Naive thymus-derived CD8-positive, alpha-beta T cell (primary cell): ENCODE data around the gene ZNF593OS. TPM values are rescaled to one million over a fixed set of nuclear protein-coding genes. Genes with fewer than 3 reads are reported as not detected.

Source experiments
- ATAC-seq, 2 donors: fragments of 150-1000 bp; cut with Tn5 transposase in 1 of 2; sonication (Bioruptor Pico), chemical (Tn5 transposase) in 1 of 2; 1 replicate in 1 of 2; 2 replicates in 1 of 2; pipeline ENCODE4 v1.10.0; 2021; ENCODE audit warnings: mild to moderate bottlenecking in 2 of 2, moderate library complexity in 2 of 2
- POLR2A ChIA-PET: fragments of 350-600 bp; sonication (Branson Sonifier 250); formaldehyde crosslinking; loops from one replicate; lab custom pipeline; 2021; ENCODE audit warnings: antibody characterized with exemption; lab: Charles Lee
- DNase-seq, 10 donors: peaks; one replicate each; pipeline versions ENCODE4 v3.0.0 to v3.0.0-alpha.2; 2020 to 2022
- H3K27ac Mint-ChIP-seq, 10 donors: one replicate each; pipeline ENCODE4 v1.8.0; 2020 to 2022; ENCODE audit warnings: mild to moderate bottlenecking in 10 of 10, mixed read lengths in 10 of 10, moderate library complexity in 4 of 10, inconsistent platforms in 1 of 10
- H3K27me3 Mint-ChIP-seq, 5 donors: one replicate each; pipeline ENCODE4 v1.8.0; 2021 to 2022; ENCODE audit warnings: mixed read lengths in 5 of 5
- H3K36me3 Mint-ChIP-seq, 3 donors: one replicate each; pipeline ENCODE4 v1.8.0; 2020 to 2022; ENCODE audit warnings: mixed read lengths in 3 of 3, mild to moderate bottlenecking in 2 of 3, inconsistent platforms in 1 of 3
- H3K4me1 Mint-ChIP-seq, 4 donors: one replicate each; pipeline ENCODE4 v1.8.0; 2021 to 2022; ENCODE audit warnings: mixed read lengths in 4 of 4
- H3K4me3 Mint-ChIP-seq, 10 donors: one replicate each; pipeline ENCODE4 v1.8.0; 2020 to 2022; ENCODE audit warnings: mild to moderate bottlenecking in 10 of 10, mixed read lengths in 10 of 10, moderate library complexity in 6 of 10, inconsistent platforms in 1 of 10
- H3K9me3 Mint-ChIP-seq, 9 donors: one replicate each; pipeline ENCODE4 v1.8.0; 2020 to 2022; ENCODE audit warnings: mixed read lengths in 9 of 9, mild to moderate bottlenecking in 3 of 9, inconsistent platforms in 1 of 9, moderate library complexity in 1 of 9
- polyA plus RNA-seq, 3 donors: library from polyadenylated mRNA; unstranded; fragments of 300-500 nt; fragmentation: Illumina TruSeq; gene quantifications; one replicate each; pipeline ENCODE4 v1.2.3, GENCODE V29; 2021
- total RNA-seq, 8 experiments: library from RNA in 2 of 8; stranded (reverse) in 2 of 8; gene quantifications; one replicate each; pipeline ENCODE4 v1.2.3 and lab custom pipeline; 2021 to 2026

The ZNF593OS gene
- total and polyA plus RNA-seq, 5 experiments from 2014 or later, result 0.25 to 2.1 (median 0.51) TPM; not detected in 2

DNA sequence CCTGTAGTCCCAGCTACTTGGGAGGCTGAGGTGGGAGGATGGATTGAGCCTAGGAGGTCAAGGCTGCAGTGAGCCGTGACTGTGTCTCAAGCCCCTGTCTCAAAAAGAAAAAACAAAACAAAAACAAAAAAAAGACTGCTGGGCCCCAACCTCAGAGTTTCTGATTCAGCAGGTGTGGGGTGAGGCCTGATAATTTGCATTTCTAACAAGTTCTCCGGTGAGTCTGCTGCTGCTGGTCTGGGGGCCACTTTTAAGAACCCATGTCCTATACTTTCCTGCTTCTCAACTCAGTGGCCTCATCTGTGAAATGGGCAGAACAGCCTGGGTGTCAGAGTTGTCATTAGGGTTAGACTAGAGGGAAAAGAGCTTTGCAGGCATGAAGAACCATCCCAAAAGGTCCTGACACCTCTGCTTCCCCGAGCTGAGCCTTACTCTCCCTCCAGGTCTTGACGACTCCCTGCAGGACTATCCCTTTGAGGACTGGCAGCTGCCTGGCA lies 8.4 kb upstream of the ZNF593OS start:
- DNase-seq, result no peak
- Mint-ChIP-seq H3K4me1 (peaks cover 0 to 3% (median 0%) of the 10 kb centered on the region in 4 donors), H3K27ac (peak overlapping the region in 1 of 10 donors; percentile 4), H3K9me3 (no peaks in the 10 kb centered on the region), H3K36me3 (peaks cover 0 to 2% (median 0%) of the 10 kb centered on the region in 3 donors), H3K4me3 (no peak overlapping the region), H3K27me3 (no peaks in the 10 kb centered on the region)
- ATAC-seq, result no peak
- POLR2A ChIA-PET, result interaction anchor here (0.9 kb wide), 1 partner anchor 182 kb away, joined by 3 read pairs; no protein-coding TSS in a partner anchor

GRCh38 chr1:26177182-26177684 lies 5.6 kb upstream of the ZNF593OS start, which contains the start of gene CNKSR1:
CNKSR1 (plus strand) TSS chr1:26177491; CDS start chr1:26177548, 57 bp downstream.
- Mint-ChIP-seq H3K4me3 (peak within 1 kb of the TSS in 3 of 10 donors; percentile 28 to 45 (median 44)), H3K36me3 (peaks cover 0 to 2% (median 0%) of the 10 kb centered on the region in 3 donors), H3K9me3 (no peaks in the 10 kb centered on the region), H3K4me1 (peaks cover 0 to 3% (median 0%) of the 10 kb centered on the region in 4 donors), H3K27ac (peak within 1 kb of the TSS in 2 of 10 donors; percentile 25 to 62), H3K27me3 (no peaks in the 10 kb centered on the region)
- ATAC-seq, result peak in 1 of 2 donors; percentile 52
- no peak for DNase-seq
- POLR2A ChIA-PET, result no interaction called here

DNA sequence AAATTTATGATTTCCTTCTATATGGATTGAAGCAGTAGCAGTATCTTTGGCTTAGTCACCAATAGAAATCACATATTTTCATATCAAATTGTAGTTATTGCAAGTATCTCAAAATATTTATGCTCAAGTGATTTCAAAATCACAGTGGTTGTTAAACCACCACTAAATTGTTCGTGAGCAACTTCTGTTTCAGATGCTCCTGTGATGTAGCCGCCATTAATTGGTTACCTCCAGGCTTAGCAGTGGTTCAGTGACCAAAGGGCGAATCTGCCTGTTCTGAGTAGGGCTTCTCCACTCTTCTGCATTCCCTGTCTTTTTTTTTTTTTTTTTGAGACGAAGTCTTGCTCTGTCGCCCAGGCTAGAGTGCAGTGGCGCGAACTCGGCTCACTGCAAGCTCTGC lies 3.7 kb upstream of the ZNF593OS start:
- peaks cover 5 to 12% (median 10%) of the 10 kb centered on the region in 4 donors for H3K4me1 Mint-ChIP-seq
- no peaks in the 10 kb centered on the region for H3K27me3 Mint-ChIP-seq
- no peak overlapping the region for H3K27ac Mint-ChIP-seq
- no peak overlapping the region for H3K4me3 Mint-ChIP-seq
- no peak for ATAC-seq
- POLR2A ChIA-PET, result interaction anchor here (0.7 kb wide), 1 partner anchor 311 kb away, joined by 3 read pairs; no protein-coding TSS in a partner anchor
- H3K36me3 Mint-ChIP-seq, result peaks cover 0 to 3% (median 0%) of the 10 kb centered on the region in 3 donors
- H3K9me3 Mint-ChIP-seq, result no peaks in the 10 kb centered on the region
- no peak for DNase-seq

GRCh38 chr1:26170472-26170821 lies 1.2 kb downstream of the ZNF593OS start:
- POLR2A ChIA-PET, result interaction anchor here (0.6 to 1.5 kb wide), 4 partner anchors 32 to 150 kb away, joined by 3 to 26 read pairs (median 3); partner anchors contain the start of genes CEP85 and PDIK1L
- Mint-ChIP-seq H3K27me3 (no peaks in the 10 kb centered on the region), H3K27ac (peak overlapping the region; percentile 38 to 93 (median 90)), H3K4me1 (peaks cover 6 to 15% (median 12%) of the 10 kb centered on the region in 4 donors), H3K36me3 (peaks cover 0 to 3% (median 0%) of the 10 kb centered on the region in 3 donors), H3K4me3 (peak overlapping the region; percentile 81 to 91 (median 87)), H3K9me3 (no peaks in the 10 kb centered on the region)
- ATAC-seq (no peak), DNase-seq (no peak)

DNA sequence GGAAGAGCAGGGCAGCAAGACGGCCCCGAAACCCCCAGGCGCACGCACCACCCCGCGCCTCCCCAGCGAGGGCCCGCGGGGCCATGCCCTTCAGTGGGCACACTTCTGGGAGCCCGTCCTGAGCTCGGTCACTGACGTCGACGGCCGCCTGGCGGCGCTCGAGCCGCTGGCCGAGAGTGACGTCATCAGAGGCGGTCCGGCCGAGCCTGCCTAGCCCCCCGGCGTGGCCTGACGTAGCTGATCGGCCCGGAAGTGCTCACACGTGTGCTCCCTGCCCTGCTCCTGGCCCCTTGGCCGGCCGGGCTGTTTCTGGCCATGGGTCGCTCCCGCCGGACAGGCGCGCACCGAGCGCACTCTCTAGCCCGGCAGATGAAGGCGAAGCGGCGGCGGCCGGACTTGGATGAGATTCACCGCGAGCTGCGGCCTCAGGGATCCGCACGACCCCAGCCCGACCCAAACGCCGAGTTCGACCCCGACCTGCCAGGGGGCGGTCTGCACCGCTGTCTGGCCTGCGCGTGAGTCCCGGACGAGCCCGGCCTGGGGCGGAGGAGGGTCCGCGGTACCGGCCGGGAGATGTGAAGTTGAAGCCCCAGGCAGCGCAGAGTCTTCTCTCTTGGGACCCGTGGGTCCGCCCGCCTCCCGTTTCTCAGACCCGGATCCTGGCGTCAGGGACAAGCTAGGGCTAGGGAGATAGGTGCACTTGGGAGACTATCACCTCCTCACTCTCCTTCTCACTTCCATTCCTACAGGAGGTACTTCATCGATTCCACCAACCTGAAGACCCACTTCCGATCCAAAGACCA lies 1.8 kb downstream of the ZNF593OS start, which contains the start of gene ZNF593:
Gene ZNF593, plus strand, starts transcription at position 240 of the 803 bp plus-strand sequence. Its CDS starts 76 bp downstream, at position 316.
- no peaks in the 10 kb centered on the region for H3K9me3 Mint-ChIP-seq
- peak within 1 kb of the TSS; percentile 60 to 93 (median 90) for H3K27ac Mint-ChIP-seq
- DNase-seq (peak; percentile 69 to 88 (median 76)), ATAC-seq (peak; percentile 91 to 93)
- peaks cover 0 to 3% (median 0%) of the 10 kb centered on the region in 3 donors for H3K36me3 Mint-ChIP-seq
- H3K27me3 Mint-ChIP-seq, result peaks cover 0 to 4% (median 0%) of the 10 kb centered on the region in 5 donors
- POLR2A ChIA-PET, result interaction anchor here (0.6 to 1.5 kb wide), 8 partner anchors 33 to 150 kb away, joined by 3 to 26 read pairs (median 3); partner anchors contain the start of genes CD52, CEP85 and PDIK1L
- H3K4me3 Mint-ChIP-seq, result peak within 1 kb of the TSS; percentile 81 to 91 (median 87)
- H3K4me1 Mint-ChIP-seq, result peaks cover 6 to 15% (median 12%) of the 10 kb centered on the region in 4 donors

GRCh38 chr1:26169198-26169554 lies 2.5 kb downstream of the ZNF593OS start:
- H3K36me3 Mint-ChIP-seq, result peaks cover 0 to 3% (median 0%) of the 10 kb centered on the region in 3 donors

GRCh38 chr1:26168410-26169197 lies 3.0 kb downstream of the ZNF593OS start, which contains the start of gene C1orf232:
C1orf232 (minus strand) TSS chr1:26168963; CDS start chr1:26168499, 464 bp downstream.
- H3K27me3 Mint-ChIP-seq, result peaks cover 0 to 9% (median 2%) of the 10 kb centered on the region in 5 donors
- no peak for DNase-seq
- peaks cover 0 to 3% (median 0%) of the 10 kb centered on the region in 3 donors for H3K36me3 Mint-ChIP-seq
- peak within 1 kb of the TSS; percentile 60 to 93 (median 90) for H3K27ac Mint-ChIP-seq
- peaks cover 6 to 24% (median 16%) of the 10 kb centered on the region in 4 donors for H3K4me1 Mint-ChIP-seq
- POLR2A ChIA-PET, result interaction anchor here (0.6 to 1.4 kb wide), 3 partner anchors 149 to 551 kb away, joined by 3 read pairs; partner anchors contain the start of gene CD52
- no peaks in the 10 kb centered on the region for H3K9me3 Mint-ChIP-seq
- ATAC-seq, result no peak
- peak within 1 kb of the TSS; percentile 81 to 91 (median 87) for H3K4me3 Mint-ChIP-seq

More at GRCh38 chr1:26169198-26169554, 2.5 kb downstream of the ZNF593OS start:
- no peak for ATAC-seq
- POLR2A ChIA-PET, result interaction anchor here (0.6 to 1.5 kb wide), 7 partner anchors 34 to 551 kb away, joined by 3 to 26 read pairs (median 3); partner anchors contain the start of genes CD52, CEP85 and PDIK1L
- Mint-ChIP-seq H3K27me3 (peaks cover 0 to 8% (median 0%) of the 10 kb centered on the region in 5 donors), H3K9me3 (no peaks in the 10 kb centered on the region), H3K4me1 (peaks cover 6 to 21% (median 15%) of the 10 kb centered on the region in 4 donors), H3K27ac (peak overlapping the region in 9 of 10 donors; percentile 34 to 92 (median 90)), H3K4me3 (peak overlapping the region; percentile 81 to 91 (median 87))
- DNase-seq, result no peak

DNA sequence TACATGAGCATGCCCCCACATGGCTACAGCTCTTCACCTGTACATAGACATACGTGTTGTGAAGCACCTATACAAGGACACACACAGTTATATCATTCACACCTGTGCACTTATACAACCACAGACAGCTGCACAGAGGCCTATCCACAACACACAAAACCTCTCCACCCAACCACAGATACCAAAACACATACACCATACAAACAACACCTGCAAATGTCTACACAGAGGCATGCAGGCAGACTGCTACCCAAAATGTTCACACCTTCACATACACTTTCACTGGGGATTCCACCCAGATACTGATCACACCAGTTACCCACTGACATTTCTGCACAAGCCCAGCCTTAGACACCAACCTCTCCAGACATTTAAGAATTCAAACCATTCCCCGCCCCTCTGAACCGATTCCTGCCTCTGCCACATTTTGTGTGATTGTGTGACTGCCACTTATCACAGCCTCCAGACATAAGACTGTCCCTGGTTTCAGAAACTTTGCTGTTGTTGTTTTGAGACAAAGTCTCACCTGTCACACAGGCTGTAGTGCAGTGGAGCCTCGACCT lies 4.8 kb downstream of the ZNF593OS start:
- Mint-ChIP-seq H3K27ac (no peak overlapping the region), H3K36me3 (peaks cover 0 to 3% (median 0%) of the 10 kb centered on the region in 3 donors), H3K4me1 (peaks cover 6 to 30% (median 22%) of the 10 kb centered on the region in 4 donors), H3K9me3 (no peaks in the 10 kb centered on the region), H3K27me3 (peaks cover 4 to 23% (median 8%) of the 10 kb centered on the region in 5 donors), H3K4me3 (peak overlapping the region in 1 of 10 donors; percentile 13)
- ATAC-seq, result no peak
- DNase-seq, result no peak
- POLR2A ChIA-PET, result no interaction called here

GRCh38 chr1:26164861-26165842 lies 6.5 kb downstream of the ZNF593OS start:
- DNase-seq (no peak), ATAC-seq (no peak)
- Mint-ChIP-seq H3K4me1 (peaks cover 0 to 16% (median 11%) of the 10 kb centered on the region in 4 donors), H3K27ac (peak overlapping the region in 2 of 10 donors; percentile 77 to 85), H3K4me3 (peak overlapping the region; percentile 15 to 82 (median 62)), H3K36me3 (no peaks in the 10 kb centered on the region), H3K9me3 (no peaks in the 10 kb centered on the region), H3K27me3 (peaks cover 4 to 25% (median 8%) of the 10 kb centered on the region in 5 donors)
- POLR2A ChIA-PET, result interaction anchor here (1.0 kb wide), 1 partner anchor 62 kb away, joined by 7 read pairs; no protein-coding TSS in a partner anchor
